CD4-positive, CD25-positive, alpha-beta regulatory T cell (primary cell): ENCODE results near the gene ZBTB7B. TPM values are rescaled to one million over a fixed set of nuclear protein-coding genes. Genes with fewer than 3 reads are reported as not detected.

Experiments
- ATAC-seq, 2 donors: fragments of 150-1000 bp; cut with Tn5 transposase; one replicate each; pipeline ENCODE4 v1.10.0; 2021; ENCODE audit warnings: low read depth in 2 of 2, moderate number of reproducible peaks in 2 of 2, moderate library complexity in 1 of 2
- DNase-seq, 3 donors: peaks; one replicate each; pipeline versions ENCODE4 v3.0.0 to v3.0.0-alpha.2; 2012 to 2022; ENCODE audit warnings: mixed read lengths in 1 of 3
- H3K27ac ChIP-seq: one replicate; pipeline ENCODE4 v1.7.0; 2013; ENCODE audit warnings: mild to moderate bottlenecking, low read length; ENCODE audit not compliant: insufficient read depth, poor library complexity, severe bottlenecking
- H3K27me3 ChIP-seq: one replicate; pipeline ENCODE4 v1.7.0; 2013; ENCODE audit warnings: low read length; ENCODE audit not compliant: control insufficient read depth, insufficient read depth
- H3K36me3 ChIP-seq: one replicate; pipeline ENCODE4 v1.7.0; 2013; ENCODE audit warnings: mild to moderate bottlenecking, low read length, moderate library complexity; ENCODE audit not compliant: control insufficient read depth, insufficient read depth
- H3K4me1 ChIP-seq: 2 replicates; pipeline ENCODE4 v1.7.0; 2013; ENCODE audit warnings: mild to moderate bottlenecking, low read length; ENCODE audit not compliant: insufficient read depth, control insufficient read depth, poor library complexity, severe bottlenecking
- H3K4me3 ChIP-seq: one replicate; pipeline ENCODE4 v1.7.0; 2013; ENCODE audit warnings: low read depth, mild to moderate bottlenecking, low read length, moderate library complexity
- H3K9me3 ChIP-seq, 2 experiments: 1 replicate in 1 of 2; 2 replicates in 1 of 2; pipeline ENCODE4 v1.7.0; 2013; ENCODE audit warnings: low read length in 2 of 2, mild to moderate bottlenecking in 1 of 2, moderate library complexity in 1 of 2; ENCODE audit not compliant: control insufficient read depth in 2 of 2
- H3K27ac Mint-ChIP-seq, 3 donors: one replicate each; pipeline ENCODE4 v1.8.0; 2020 to 2022; ENCODE audit warnings: mild to moderate bottlenecking in 3 of 3, mixed read lengths in 3 of 3, moderate library complexity in 2 of 3
- H3K27me3 Mint-ChIP-seq: one replicate; pipeline ENCODE4 v1.8.0; 2022; ENCODE audit warnings: mild to moderate bottlenecking, mixed read lengths
- H3K36me3 Mint-ChIP-seq: one replicate; pipeline ENCODE4 v1.8.0; 2020; ENCODE audit warnings: mixed read lengths
- H3K4me1 Mint-ChIP-seq, 4 donors: one replicate each; pipeline ENCODE4 v1.8.0; 2020 to 2022; ENCODE audit warnings: mixed read lengths in 4 of 4, mild to moderate bottlenecking in 1 of 4
- H3K4me3 Mint-ChIP-seq, 4 donors: one replicate each; pipeline ENCODE4 v1.8.0; 2020 to 2022; ENCODE audit warnings: mild to moderate bottlenecking in 4 of 4, mixed read lengths in 4 of 4, moderate library complexity in 3 of 4
- H3K9me3 Mint-ChIP-seq, 7 donors: one replicate each; pipeline ENCODE4 v1.8.0; 2020 to 2022; ENCODE audit warnings: mixed read lengths in 7 of 7, mild to moderate bottlenecking in 3 of 7, moderate library complexity in 2 of 7
- polyA plus RNA-seq, 4 donors: library from polyadenylated mRNA; unstranded; fragments of 300-500 nt; fragmentation: Illumina TruSeq; gene quantifications; one replicate each; pipeline ENCODE4 v1.2.3, GENCODE V29; 2021
- total RNA-seq: library from RNA; stranded (reverse); gene quantifications from one replicate; pipeline ENCODE4 v1.2.3, GENCODE V29; 2022

The ZBTB7B gene
- total and polyA plus RNA-seq, 5 donors from 2014 or later = 3.7 to 68.0 (median 6.2) TPM

GRCh38 chr1:154962156-154962749 is 40.3 kb upstream of the ZBTB7B start:
- H3K27me3 Mint-ChIP-seq = no peaks in the 10 kb centered on the region
- ATAC-seq (peak; percentile 2 to 3), DNase-seq (peak in 1 of 3 donors; percentile 55)
- no peaks in the 10 kb centered on the region for H3K27me3 ChIP-seq
- H3K4me3 ChIP-seq = peak overlapping the region; percentile 64
- peaks cover 37% of the 10 kb centered on the region for H3K4me1 ChIP-seq
- peak overlapping the region; percentile 88 to 95 (median 91) for H3K27ac Mint-ChIP-seq
- peaks cover 6 to 49% (median 26%) of the 10 kb centered on the region in 4 donors for H3K4me1 Mint-ChIP-seq
- no peaks in the 10 kb centered on the region for H3K9me3 Mint-ChIP-seq
- H3K36me3 Mint-ChIP-seq = peaks cover 13% of the 10 kb centered on the region
- H3K4me3 Mint-ChIP-seq = peak overlapping the region; percentile 85 to 96 (median 86)
- no peaks in the 10 kb centered on the region for H3K9me3 ChIP-seq
- peak overlapping the region; percentile 92 for H3K27ac ChIP-seq
- H3K36me3 ChIP-seq = peaks cover 56% of the 10 kb centered on the region

- H3K4me3 ChIP-seq = peak overlapping the region; percentile 64
- H3K36me3 ChIP-seq = peaks cover 61% of the 10 kb centered on the region
- peak overlapping the region; percentile 92 for H3K27ac ChIP-seq
- H3K9me3 Mint-ChIP-seq = no peaks in the 10 kb centered on the region
- no peaks in the 10 kb centered on the region for H3K27me3 ChIP-seq
- peaks cover 35% of the 10 kb centered on the region for H3K4me1 ChIP-seq
- H3K27me3 Mint-ChIP-seq = no peaks in the 10 kb centered on the region
- DNase-seq (no peak), ATAC-seq (no peak)
- peaks cover 6 to 44% (median 25%) of the 10 kb centered on the region in 4 donors for H3K4me1 Mint-ChIP-seq
- H3K36me3 Mint-ChIP-seq = peaks cover 13% of the 10 kb centered on the region
- peak overlapping the region; percentile 85 to 96 (median 86) for H3K4me3 Mint-ChIP-seq
- H3K9me3 ChIP-seq = no peaks in the 10 kb centered on the region
- H3K27ac Mint-ChIP-seq = peak overlapping the region; percentile 88 to 95 (median 91)
Observed at GRCh38 chr1:154962795-154963330, 39.7 kb upstream of the ZBTB7B start.

- no peak for DNase-seq
- peaks cover 61% of the 10 kb centered on the region for H3K36me3 ChIP-seq
- peaks cover 6 to 42% (median 26%) of the 10 kb centered on the region in 4 donors for H3K4me1 Mint-ChIP-seq
- peak overlapping the region in 2 of 4 donors; percentile 42 to 84 for H3K4me3 Mint-ChIP-seq
- H3K9me3 ChIP-seq = no peaks in the 10 kb centered on the region
- no peak overlapping the region for H3K27ac ChIP-seq
- H3K27me3 Mint-ChIP-seq = no peaks in the 10 kb centered on the region
- H3K27ac Mint-ChIP-seq = peak overlapping the region; percentile 38 to 91 (median 53)
- peaks cover 32% of the 10 kb centered on the region for H3K4me1 ChIP-seq
- no peaks in the 10 kb centered on the region for H3K9me3 Mint-ChIP-seq
- no peaks in the 10 kb centered on the region for H3K27me3 ChIP-seq
- no peak overlapping the region for H3K4me3 ChIP-seq
- H3K36me3 Mint-ChIP-seq = peaks cover 13% of the 10 kb centered on the region
- ATAC-seq = no peak
Observed at GRCh38 chr1:154963643-154964042, 39.0 kb upstream of the ZBTB7B start.

GRCh38 chr1:154964359-154964758 is 38.2 kb upstream of the ZBTB7B start:
- H3K36me3 Mint-ChIP-seq = peaks cover 13% of the 10 kb centered on the region
- Histone ChIP-seq H3K27me3 (no peaks in the 10 kb centered on the region), H3K9me3 (no peaks in the 10 kb centered on the region), H3K4me1 (peaks cover 30% of the 10 kb centered on the region), H3K27ac (no peak overlapping the region), H3K4me3 (no peak overlapping the region), H3K36me3 (peaks cover 59% of the 10 kb centered on the region)
- H3K27me3 Mint-ChIP-seq = no peaks in the 10 kb centered on the region
- ATAC-seq (no peak), DNase-seq (no peak)
- no peaks in the 10 kb centered on the region for H3K9me3 Mint-ChIP-seq
- peaks cover 6 to 47% (median 29%) of the 10 kb centered on the region in 4 donors for H3K4me1 Mint-ChIP-seq
- peak overlapping the region in 1 of 3 donors; percentile 46 for H3K27ac Mint-ChIP-seq
- peak overlapping the region in 1 of 4 donors; percentile 42 for H3K4me3 Mint-ChIP-seq

GRCh38 chr1:154966111-154966510 is 36.5 kb upstream of the ZBTB7B start:
- Histone ChIP-seq H3K27me3 (no peaks in the 10 kb centered on the region), H3K27ac (no peak overlapping the region), H3K4me3 (no peak overlapping the region), H3K36me3 (peaks cover 55% of the 10 kb centered on the region), H3K9me3 (no peaks in the 10 kb centered on the region), H3K4me1 (peaks cover 22% of the 10 kb centered on the region)
- H3K36me3 Mint-ChIP-seq = peaks cover 11% of the 10 kb centered on the region
- no peaks in the 10 kb centered on the region for H3K9me3 Mint-ChIP-seq
- DNase-seq (no peak), ATAC-seq (no peak)
- H3K4me3 Mint-ChIP-seq = peak overlapping the region in 1 of 4 donors; percentile 71
- H3K27me3 Mint-ChIP-seq = no peaks in the 10 kb centered on the region
- H3K4me1 Mint-ChIP-seq = peaks cover 0 to 41% (median 26%) of the 10 kb centered on the region in 4 donors
- peak overlapping the region in 1 of 3 donors; percentile 20 for H3K27ac Mint-ChIP-seq

GRCh38 chr1:154967331-154967950 is 35.2 kb upstream of the ZBTB7B start:
- H3K9me3 ChIP-seq = no peaks in the 10 kb centered on the region
- H3K27ac ChIP-seq = no peak overlapping the region
- H3K36me3 ChIP-seq = peaks cover 55% of the 10 kb centered on the region
- Mint-ChIP-seq H3K27ac (peak overlapping the region; percentile 38 to 76 (median 55)), H3K4me1 (peaks cover 0 to 47% (median 33%) of the 10 kb centered on the region in 4 donors), H3K9me3 (no peaks in the 10 kb centered on the region), H3K4me3 (peak overlapping the region in 1 of 4 donors; percentile 71), H3K27me3 (no peaks in the 10 kb centered on the region), H3K36me3 (peaks cover 13% of the 10 kb centered on the region)
- H3K4me1 ChIP-seq = peaks cover 28% of the 10 kb centered on the region
- no peaks in the 10 kb centered on the region for H3K27me3 ChIP-seq
- H3K4me3 ChIP-seq = no peak overlapping the region
- ATAC-seq (no peak), DNase-seq (no peak)

GRCh38 chr1:154968731-154969130 is 33.9 kb upstream of the ZBTB7B start:
- Mint-ChIP-seq H3K9me3 (no peaks in the 10 kb centered on the region), H3K36me3 (peaks cover 12% of the 10 kb centered on the region), H3K4me3 (peak overlapping the region in 1 of 4 donors; percentile 71), H3K27ac (peak overlapping the region in 1 of 3 donors; percentile 80), H3K27me3 (no peaks in the 10 kb centered on the region), H3K4me1 (peaks cover 0 to 41% (median 30%) of the 10 kb centered on the region in 4 donors)
- Histone ChIP-seq H3K27me3 (no peaks in the 10 kb centered on the region), H3K9me3 (no peaks in the 10 kb centered on the region), H3K4me1 (peaks cover 34% of the 10 kb centered on the region), H3K27ac (no peak overlapping the region), H3K4me3 (no peak overlapping the region), H3K36me3 (peaks cover 47% of the 10 kb centered on the region)
- DNase-seq (no peak), ATAC-seq (no peak)
